Osteocyte (in vitro differentiated cells): ENCODE data around the gene SNTG2. TPM values are rescaled to one million over a fixed set of nuclear protein-coding genes. Genes with fewer than 3 reads are reported as not detected.

Experiments
- DNase-seq: peaks from one replicate; pipeline ENCODE4 v3.0.0; 2021; ENCODE audit warnings: mixed read lengths; ENCODE audit not compliant: unreplicated experiment; ENCODE audit errors: extremely low spot score
- H3K27ac Mint-ChIP-seq: one replicate; pipeline ENCODE4 v1.8.0; 2021; ENCODE audit warnings: mild to moderate bottlenecking, mixed read lengths; ENCODE audit not compliant: unreplicated experiment
- H3K27me3 Mint-ChIP-seq: one replicate; pipeline ENCODE4 v1.8.0; 2021; ENCODE audit warnings: mixed read lengths; ENCODE audit not compliant: unreplicated experiment
- H3K36me3 Mint-ChIP-seq: one replicate; pipeline ENCODE4 v1.8.0; 2021; ENCODE audit warnings: mixed read lengths; ENCODE audit not compliant: unreplicated experiment
- H3K4me1 Mint-ChIP-seq: one replicate; pipeline ENCODE4 v1.8.0; 2021; ENCODE audit warnings: mixed read lengths; ENCODE audit not compliant: unreplicated experiment
- H3K4me3 Mint-ChIP-seq: one replicate; pipeline ENCODE4 v1.8.0; 2021; ENCODE audit warnings: mild to moderate bottlenecking, moderate library complexity, mixed read lengths; ENCODE audit not compliant: unreplicated experiment
- H3K9me3 Mint-ChIP-seq: one replicate; pipeline ENCODE4 v1.8.0; 2021; ENCODE audit warnings: mixed read lengths; ENCODE audit not compliant: unreplicated experiment
- total RNA-seq: library from RNA; stranded (reverse); gene quantifications from 2 replicates; pipeline ENCODE4 v1.2.1, GENCODE V29; 2021
- TF ChIP-seq, protein P1 (sequence below): fragments of 200-600 bp; sonication (generic); IDR thresholded peaks from 2 replicates; pipeline ENCODE4 v1.5.0; 2021; ENCODE audit warnings: antibody characterized with exemption, mild to moderate bottlenecking, moderate library complexity

Gene SNTG2
- total RNA-seq, 1 donor from 2014 or later: not detected

DNA sequence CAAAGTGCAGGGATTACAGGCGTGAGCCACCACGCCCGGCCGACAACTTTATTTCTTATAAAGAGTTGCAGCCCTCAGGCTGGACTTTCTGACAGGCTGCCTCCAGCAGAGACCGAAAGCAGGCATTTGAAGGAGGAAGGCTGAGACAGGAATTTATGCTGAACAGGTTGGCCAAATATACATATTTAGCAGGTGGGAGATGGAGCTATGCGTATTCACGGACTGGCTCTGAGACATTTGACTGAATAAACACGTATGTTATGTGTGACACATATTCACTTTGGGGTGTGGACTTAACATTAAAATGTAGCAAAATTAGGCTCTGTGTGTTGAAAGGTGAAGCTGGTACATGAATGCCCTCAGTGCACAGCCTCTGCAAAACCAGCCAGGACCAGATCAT, 65.9 kb downstream of the SNTG2 start:
- no peak overlapping the region for H3K4me3 Mint-ChIP-seq
- no peaks in the 10 kb centered on the region for H3K36me3 Mint-ChIP-seq
- DNase-seq: no peak
- TF ChIP-seq, protein P1, sequence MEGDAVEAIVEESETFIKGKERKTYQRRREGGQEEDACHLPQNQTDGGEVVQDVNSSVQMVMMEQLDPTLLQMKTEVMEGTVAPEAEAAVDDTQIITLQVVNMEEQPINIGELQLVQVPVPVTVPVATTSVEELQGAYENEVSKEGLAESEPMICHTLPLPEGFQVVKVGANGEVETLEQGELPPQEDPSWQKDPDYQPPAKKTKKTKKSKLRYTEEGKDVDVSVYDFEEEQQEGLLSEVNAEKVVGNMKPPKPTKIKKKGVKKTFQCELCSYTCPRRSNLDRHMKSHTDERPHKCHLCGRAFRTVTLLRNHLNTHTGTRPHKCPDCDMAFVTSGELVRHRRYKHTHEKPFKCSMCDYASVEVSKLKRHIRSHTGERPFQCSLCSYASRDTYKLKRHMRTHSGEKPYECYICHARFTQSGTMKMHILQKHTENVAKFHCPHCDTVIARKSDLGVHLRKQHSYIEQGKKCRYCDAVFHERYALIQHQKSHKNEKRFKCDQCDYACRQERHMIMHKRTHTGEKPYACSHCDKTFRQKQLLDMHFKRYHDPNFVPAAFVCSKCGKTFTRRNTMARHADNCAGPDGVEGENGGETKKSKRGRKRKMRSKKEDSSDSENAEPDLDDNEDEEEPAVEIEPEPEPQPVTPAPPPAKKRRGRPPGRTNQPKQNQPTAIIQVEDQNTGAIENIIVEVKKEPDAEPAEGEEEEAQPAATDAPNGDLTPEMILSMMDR: no peak
- H3K27me3 Mint-ChIP-seq: peaks cover 4% of the 10 kb centered on the region
- H3K9me3 Mint-ChIP-seq: no peaks in the 10 kb centered on the region
- H3K27ac Mint-ChIP-seq: no peak overlapping the region
- no peaks in the 10 kb centered on the region for H3K4me1 Mint-ChIP-seq

DNA sequence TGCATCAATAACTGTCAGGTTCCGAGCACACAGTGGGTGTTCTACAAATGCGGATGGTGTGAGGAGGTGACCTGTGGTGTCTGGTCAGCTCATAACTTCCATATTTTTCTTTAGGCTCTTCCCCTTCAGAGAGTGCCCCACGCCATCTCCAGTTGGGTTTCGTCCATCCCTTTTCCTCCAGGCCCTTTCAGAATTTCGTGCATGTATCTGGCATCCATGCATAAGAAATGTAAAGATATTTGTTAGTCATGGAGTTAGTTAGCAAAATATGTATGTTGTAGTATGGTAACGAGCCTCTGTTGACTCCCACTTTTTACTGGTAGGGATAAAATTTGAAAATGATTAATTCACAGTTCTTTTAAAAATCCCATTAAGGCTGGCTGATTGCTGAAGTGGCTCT, 67.2 kb downstream of the SNTG2 start:
- no peak for DNase-seq
- Mint-ChIP-seq H3K27me3 (no peaks in the 10 kb centered on the region), H3K4me1 (no peaks in the 10 kb centered on the region), H3K9me3 (no peaks in the 10 kb centered on the region), H3K4me3 (no peak overlapping the region), H3K27ac (no peak overlapping the region), H3K36me3 (no peaks in the 10 kb centered on the region)
- TF ChIP-seq, protein P1: no peak

DNA sequence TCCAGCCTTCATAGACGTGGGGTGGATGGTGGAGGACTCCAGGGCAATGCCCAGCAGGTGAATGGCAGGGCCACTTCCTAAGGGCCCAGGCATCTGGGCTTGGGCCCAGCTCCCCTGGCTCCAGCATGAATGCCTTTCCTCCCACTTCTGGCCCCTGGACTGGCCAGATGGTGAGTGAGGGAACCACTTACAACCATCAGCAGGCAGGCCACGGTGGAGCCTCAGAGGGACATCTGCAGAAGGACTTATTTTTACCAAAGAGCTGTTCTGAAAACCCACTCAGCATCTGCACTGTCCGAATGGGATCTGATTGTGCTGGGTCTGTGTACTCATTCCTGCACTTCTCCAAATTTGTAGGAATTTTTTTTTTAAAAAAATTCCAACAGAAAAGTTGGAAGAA, 69.6 kb downstream of the SNTG2 start:
- Mint-ChIP-seq H3K9me3 (no peaks in the 10 kb centered on the region), H3K27me3 (no peaks in the 10 kb centered on the region), H3K4me1 (peaks cover 5% of the 10 kb centered on the region), H3K4me3 (no peak overlapping the region), H3K36me3 (no peaks in the 10 kb centered on the region), H3K27ac (no peak overlapping the region)
- DNase-seq: no peak
- TF ChIP-seq, protein P1: no peak

DNA sequence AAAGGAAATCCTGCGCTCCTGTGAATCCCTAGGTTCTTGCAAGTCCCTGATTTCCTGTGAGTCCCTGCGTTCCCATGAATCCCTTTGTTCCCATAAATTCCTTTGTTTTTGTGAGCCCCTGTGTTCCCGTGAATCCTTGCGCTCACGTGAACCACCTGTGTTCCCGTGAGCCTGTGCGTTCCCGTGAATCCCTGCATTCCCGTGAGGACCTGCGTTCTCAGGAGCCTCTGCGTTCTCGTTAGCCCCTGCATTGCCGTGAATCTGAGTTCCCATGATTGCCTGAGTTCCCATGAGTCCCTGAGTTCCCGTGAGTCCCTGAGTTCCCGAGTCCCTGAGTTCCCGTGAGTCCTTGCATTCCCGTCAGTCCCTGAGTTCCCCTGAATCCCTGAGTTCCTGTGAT, 71.5 kb downstream of the SNTG2 start:
- Mint-ChIP-seq H3K4me1 (peaks cover 5% of the 10 kb centered on the region), H3K4me3 (no peak overlapping the region), H3K27ac (no peak overlapping the region), H3K36me3 (no peaks in the 10 kb centered on the region), H3K27me3 (no peaks in the 10 kb centered on the region), H3K9me3 (no peaks in the 10 kb centered on the region)
- TF ChIP-seq, protein P1: no peak
- no peak for DNase-seq

DNA sequence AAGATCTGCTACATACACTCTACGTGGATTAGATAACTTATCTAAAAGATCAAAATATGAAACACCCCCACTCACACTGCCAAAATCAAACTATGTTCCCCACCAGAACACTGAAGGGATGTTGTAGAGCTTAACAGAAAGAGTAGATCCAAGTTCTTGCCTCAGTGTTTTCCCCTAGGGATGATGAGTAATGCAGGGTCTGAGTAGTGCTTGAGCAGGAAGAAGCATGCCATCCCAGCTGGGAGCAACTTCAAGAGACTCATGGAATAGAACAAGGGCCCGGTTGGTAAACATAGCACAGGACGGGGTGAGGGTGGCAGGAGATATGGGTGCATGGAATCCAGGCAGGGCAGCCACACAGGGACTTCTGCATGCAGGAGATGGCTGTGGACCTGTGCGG, 74.3 kb downstream of the SNTG2 start:
- Mint-ChIP-seq H3K36me3 (no peaks in the 10 kb centered on the region), H3K27ac (no peak overlapping the region), H3K4me1 (peaks cover 5% of the 10 kb centered on the region), H3K27me3 (no peaks in the 10 kb centered on the region), H3K4me3 (no peak overlapping the region), H3K9me3 (no peaks in the 10 kb centered on the region)
- TF ChIP-seq, protein P1: no peak
- DNase-seq: no peak
